DOHH2 (cell line): Measurements from ENCODE around the gene TICRR.

Experiments
- H3F3A ChIP-seq: fragments of 200-600 bp; sonication (generic), shearing (Covaris generic); 2 replicates; pipeline ENCODE4 v1.6.0; 2016; ENCODE audit warnings: antibody characterized with exemption, mild to moderate bottlenecking; ENCODE audit not compliant: control insufficient read depth, insufficient read depth
- H3K27ac ChIP-seq: fragments of 200-600 bp; sonication (generic); 2 replicates; pipeline ENCODE4 v1.5.1; 2014; ENCODE audit warnings: low read depth, mild to moderate bottlenecking, low read length, moderate library complexity
- H3K27me3 ChIP-seq: fragments of 200-600 bp; sonication (generic); 2 replicates; pipeline ENCODE4 v1.6.1; 2014; ENCODE audit warnings: mild to moderate bottlenecking, low read length, mixed read lengths; ENCODE audit not compliant: control insufficient read depth
- H3K36me3 ChIP-seq: fragments of 200-600 bp; sonication (generic); 2 replicates; pipeline ENCODE4 v1.6.1; 2014; ENCODE audit warnings: mild to moderate bottlenecking, low read length, moderate library complexity, mixed read lengths; ENCODE audit not compliant: control insufficient read depth
- H3K4me1 ChIP-seq: fragments of 200-600 bp; sonication (generic); 2 replicates; pipeline ENCODE4 v1.6.1; 2014; ENCODE audit warnings: mild to moderate bottlenecking, low read length, mixed read lengths; ENCODE audit not compliant: control insufficient read depth
- H3K4me2 ChIP-seq: fragments of 200-600 bp; sonication (generic); 2 replicates; pipeline ENCODE4 v1.6.0; 2014; ENCODE audit warnings: mild to moderate bottlenecking, low read length, moderate library complexity
- H3K4me3 ChIP-seq: fragments of 200-600 bp; sonication (generic); 2 replicates; pipeline ENCODE4 v1.5.1; 2014; ENCODE audit warnings: mild to moderate bottlenecking, low read length, mixed read lengths
- H3K79me2 ChIP-seq: fragments of 200-600 bp; sonication (generic); 2 replicates; pipeline ENCODE4 v1.6.1; 2014; ENCODE audit warnings: mild to moderate bottlenecking, low read length, mixed read lengths; ENCODE audit not compliant: control insufficient read depth
- H3K9me2 ChIP-seq: fragments of 200-600 bp; sonication (generic); replicated peaks from 2 replicates; pipeline ENCODE4 v1.6.1; 2014; ENCODE audit warnings: mild to moderate bottlenecking, low read length, mixed read lengths; ENCODE audit not compliant: control insufficient read depth
- H3K9me3 ChIP-seq: fragments of 200-600 bp; sonication (generic); 2 replicates; pipeline ENCODE4 v1.6.1; 2014; ENCODE audit warnings: antibody characterized with exemption, low read length, mixed read lengths; ENCODE audit not compliant: control insufficient read depth, insufficient read depth
- H4K20me1 ChIP-seq: fragments of 200-600 bp; sonication (generic); 2 replicates; pipeline ENCODE4 v1.6.0; 2014; ENCODE audit warnings: low read depth, mild to moderate bottlenecking, antibody characterized with exemption, low read length, moderate library complexity; ENCODE audit not compliant: control insufficient read depth, insufficient read depth
- CTCF ChIP-seq: fragments of 200-600 bp; sonication (generic); IDR thresholded peaks from one replicate; pipeline ENCODE4 v1.5.1; 2014; ENCODE audit warnings: antibody characterized with exemption, mild to moderate bottlenecking, low read depth, low read length; ENCODE audit not compliant: poor library complexity, severe bottlenecking
- EZH2phosphoT487 ChIP-seq: fragments of 200-600 bp; sonication (generic); IDR thresholded peaks from 2 replicates; pipeline ENCODE4 v1.6.1; 2017; ENCODE audit warnings: borderline replicate concordance, mild to moderate bottlenecking, antibody characterized with exemption, low read length, moderate library complexity, mixed read lengths

Gene TICRR

GRCh38 chr15:89641053-89641452 lies 65.8 kb downstream of the TICRR start:
- TF ChIP-seq CTCF (no peak), EZH2phosphoT487 (no peak)
- H3K4me2 ChIP-seq = no peak overlapping the region
- no peaks in the 10 kb centered on the region for H3F3A ChIP-seq
- H4K20me1 ChIP-seq = no peaks in the 10 kb centered on the region
- H3K36me3 ChIP-seq = no peaks in the 10 kb centered on the region
- H3K9me2 ChIP-seq = no peaks in the 10 kb centered on the region
- H3K9me3 ChIP-seq = no peaks in the 10 kb centered on the region
- H3K4me1 ChIP-seq = no peaks in the 10 kb centered on the region
- no peaks in the 10 kb centered on the region for H3K27me3 ChIP-seq
- H3K79me2 ChIP-seq = no peaks in the 10 kb centered on the region
- no peak overlapping the region for H3K27ac ChIP-seq
- H3K4me3 ChIP-seq = no peak overlapping the region

- H4K20me1 ChIP-seq = no peaks in the 10 kb centered on the region
- no peak for TF ChIP-seq CTCF
- no peak for TF ChIP-seq EZH2phosphoT487
- no peak overlapping the region for H3K4me2 ChIP-seq
- no peaks in the 10 kb centered on the region for H3K9me2 ChIP-seq
- H3K36me3 ChIP-seq = no peaks in the 10 kb centered on the region
- H3F3A ChIP-seq = no peaks in the 10 kb centered on the region
- H3K27ac ChIP-seq = no peak overlapping the region
- no peaks in the 10 kb centered on the region for H3K27me3 ChIP-seq
- no peak overlapping the region for H3K4me3 ChIP-seq
- H3K9me3 ChIP-seq = no peaks in the 10 kb centered on the region
- H3K79me2 ChIP-seq = no peaks in the 10 kb centered on the region
- no peaks in the 10 kb centered on the region for H3K4me1 ChIP-seq
These were observed 66.8 kb downstream of the TICRR start for GRCh38 chr15:89642106-89642505.

GRCh38 chr15:89645680-89646079 lies 70.4 kb downstream of the TICRR start:
- Histone ChIP-seq H3K79me2 (no peaks in the 10 kb centered on the region), H3K9me2 (no peaks in the 10 kb centered on the region), H3K27me3 (no peaks in the 10 kb centered on the region), H3K36me3 (no peaks in the 10 kb centered on the region), H3K9me3 (no peaks in the 10 kb centered on the region), H3K4me1 (no peaks in the 10 kb centered on the region), H3F3A (no peaks in the 10 kb centered on the region), H3K27ac (no peak overlapping the region), H3K4me3 (no peak overlapping the region), H4K20me1 (no peaks in the 10 kb centered on the region), H3K4me2 (no peak overlapping the region)
- TF ChIP-seq EZH2phosphoT487 = no peak
- no peak for TF ChIP-seq CTCF
